Measurements from ENCODE around the gene HSD17B4.

- TF ChIP-seq MAX (CRISPR knock-in tag; IDR thresholded peaks at IDR 0.05) (no peak), SPI1 (IDR thresholded peaks at IDR 0.05; ENCODE audit: borderline replicate concordance, low read depth, low read length) (no peak), NFE2L1 (tag; IDR thresholded peaks at IDR 0.05; ENCODE audit: borderline replicate concordance, low read depth) (no peak), ZBTB49 (CRISPR knock-in tag; IDR thresholded peaks at IDR 0.05; ENCODE audit: borderline replicate concordance) (no peak), ZNF449 (CRISPR knock-in tag; IDR thresholded peaks at IDR 0.05) (no peak), SMARCC2 (IDR thresholded peaks at IDR 0.05; ENCODE audit: low read depth) (no peak), SP2 (IDR thresholded peaks at IDR 0.05; ENCODE audit: extremely low read depth, low read depth, low read length, poor library complexity, severe bottlenecking) (no peak), ZSCAN32 (CRISPR knock-in tag; IDR thresholded peaks at IDR 0.05) (no peak)
Measured at GRCh38 chr5:119515192-119515591, 62.9 kb downstream of the HSD17B4 start.
